Neural progenitor cell (in vitro differentiated cells): ENCODE results near the gene RNF213.

Source experiments
- CTCF ChIP-seq: fragments of 200-600 bp; sonication (generic); IDR thresholded peaks from 2 replicates; pipeline ENCODE4 v1.5.1; 2017; ENCODE audit warnings: antibody characterized with exemption, mild to moderate bottlenecking
- EZH2 ChIP-seq: fragments of 200-600 bp; sonication (generic); IDR thresholded peaks from 2 replicates; pipeline ENCODE4 v1.6.1; 2017; ENCODE audit warnings: antibody characterized with exemption, mild to moderate bottlenecking, moderate library complexity

DNA sequence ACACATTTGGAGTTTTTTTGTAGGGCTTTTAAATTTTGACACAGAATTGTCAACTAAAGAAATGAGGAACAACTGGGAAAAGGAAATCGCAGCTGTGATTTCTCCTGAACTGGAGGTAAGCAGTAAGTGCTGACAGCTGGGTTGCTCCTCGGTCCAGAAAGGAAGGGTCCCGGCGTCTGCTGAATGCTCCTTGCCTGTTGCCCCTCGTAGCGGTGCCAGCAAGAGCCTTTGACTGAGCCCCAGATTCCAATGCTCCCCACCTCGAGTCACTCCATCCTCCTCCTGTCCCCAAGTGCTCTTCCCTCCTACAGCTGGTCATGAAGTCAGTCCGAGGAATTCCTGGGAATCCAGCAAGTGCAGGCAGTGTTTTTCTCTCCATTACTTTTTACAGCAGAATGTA lies 122.3 kb downstream of the RNF213 start:
- TF ChIP-seq EZH2 (no peak), CTCF (no peak)
